Measurements from ENCODE around the gene SOX6. TPM values are rescaled to one million over a fixed set of nuclear protein-coding genes. Genes with fewer than 3 reads are reported as not detected.

Gene SOX6
- total RNA-seq, 1 donor from 2014 or later, result 24.9 TPM

- H3K27ac Mint-ChIP-seq, result no peak overlapping the region
- H3K9me3 Mint-ChIP-seq, result peaks cover 9% of the 10 kb centered on the region
- no peak for TF ChIP-seq CTCF (conservative IDR thresholded peaks at IDR 0.05)
- peaks cover 3% of the 10 kb centered on the region for H3K27me3 Mint-ChIP-seq
- DNase-seq (ENCODE audit: extremely low spot score, unreplicated experiment), result no peak
- H3K4me3 Mint-ChIP-seq, result no peak overlapping the region
- H3K4me1 Mint-ChIP-seq (ENCODE audit: unreplicated experiment), result no peaks in the 10 kb centered on the region
- H3K36me3 Mint-ChIP-seq, result no peaks in the 10 kb centered on the region
Measured at GRCh38 chr11:15938121-15938611, 418.2 kb downstream of the SOX6 start.

GRCh38 chr11:15937601-15938120, 418.7 kb downstream of the SOX6 start:
- no peak overlapping the region for H3K4me3 Mint-ChIP-seq

GRCh38 chr11:15936011-15936410, 420.3 kb downstream of the SOX6 start:
- H3K36me3 Mint-ChIP-seq, result no peaks in the 10 kb centered on the region
- H3K27ac Mint-ChIP-seq, result no peak overlapping the region
- no peak for DNase-seq (ENCODE audit: extremely low spot score, unreplicated experiment)
- H3K27me3 Mint-ChIP-seq, result peaks cover 3% of the 10 kb centered on the region
- TF ChIP-seq CTCF (conservative IDR thresholded peaks at IDR 0.05), result no peak
- peaks cover 10% of the 10 kb centered on the region for H3K9me3 Mint-ChIP-seq
- H3K4me3 Mint-ChIP-seq, result no peak overlapping the region
- H3K4me1 Mint-ChIP-seq (ENCODE audit: unreplicated experiment), result no peaks in the 10 kb centered on the region

More at GRCh38 chr11:15937601-15938120, 418.7 kb downstream of the SOX6 start:
- Mint-ChIP-seq H3K36me3 (no peaks in the 10 kb centered on the region), H3K27me3 (peaks cover 3% of the 10 kb centered on the region), H3K9me3 (peaks cover 9% of the 10 kb centered on the region), H3K4me1 (ENCODE audit: unreplicated experiment) (no peaks in the 10 kb centered on the region), H3K27ac (no peak overlapping the region)
- TF ChIP-seq CTCF (conservative IDR thresholded peaks at IDR 0.05), result no peak
- no peak for DNase-seq (ENCODE audit: extremely low spot score, unreplicated experiment)

- H3K9me3 Mint-ChIP-seq, result peaks cover 14% of the 10 kb centered on the region
- H3K36me3 Mint-ChIP-seq, result no peaks in the 10 kb centered on the region
- no peak for DNase-seq (ENCODE audit: extremely low spot score, unreplicated experiment)
- H3K27me3 Mint-ChIP-seq, result peaks cover 3% of the 10 kb centered on the region
- no peak overlapping the region for H3K27ac Mint-ChIP-seq
- H3K4me1 Mint-ChIP-seq (ENCODE audit: unreplicated experiment), result no peaks in the 10 kb centered on the region
- H3K4me3 Mint-ChIP-seq, result no peak overlapping the region
- TF ChIP-seq CTCF (conservative IDR thresholded peaks at IDR 0.05), result no peak
Measured at GRCh38 chr11:15935373-15935772, 421.0 kb downstream of the SOX6 start.

- no peaks in the 10 kb centered on the region for H3K4me1 Mint-ChIP-seq (ENCODE audit: unreplicated experiment)
Measured at GRCh38 chr11:15933886-15934625, 422.3 kb downstream of the SOX6 start.

More at GRCh38 chr11:15933886-15934625, 422.3 kb downstream of the SOX6 start:
- no peak for TF ChIP-seq CTCF (conservative IDR thresholded peaks at IDR 0.05)
- H3K4me3 Mint-ChIP-seq, result no peak overlapping the region
- peaks cover 10% of the 10 kb centered on the region for H3K9me3 Mint-ChIP-seq
- DNase-seq (ENCODE audit: extremely low spot score, unreplicated experiment), result no peak
- peaks cover 3% of the 10 kb centered on the region for H3K27me3 Mint-ChIP-seq
- no peaks in the 10 kb centered on the region for H3K36me3 Mint-ChIP-seq
- no peak overlapping the region for H3K27ac Mint-ChIP-seq

Measured in type B pancreatic cell (in vitro differentiated cells).